ENCODE results near the gene IGSF3. TPM values are rescaled to one million over a fixed set of nuclear protein-coding genes. Genes with fewer than 3 reads are reported as not detected.
"Not testable (repeated sequence)": the region's sequence is repeated elsewhere in the genome, so short reads cannot be mapped to it uniquely, and the experiment has no call there.

Gene IGSF3
- total RNA-seq, 1 experiment from 2014 or later = 31.0 TPM

GRCh38 chr1:116579259-116579875 lies 88.2 kb downstream of the IGSF3 start:
- DNase-seq (ENCODE audit: low spot score) = no peak

- no peak for DNase-seq (ENCODE audit: low spot score)
These were observed 89.0 kb downstream of the IGSF3 start for GRCh38 chr1:116578581-116578980.

GRCh38 chr1:116577759-116578314 lies 89.7 kb downstream of the IGSF3 start:
- no peak for DNase-seq (ENCODE audit: low spot score)

- peak; percentile 82 for DNase-seq (ENCODE audit: low spot score)
These were observed 92.8 kb downstream of the IGSF3 start for GRCh38 chr1:116574581-116575291.

- DNase-seq (ENCODE audit: low spot score) = no peak
These were observed 94.0 kb downstream of the IGSF3 start for GRCh38 chr1:116573431-116574095.

GRCh38 chr1:116572771-116573430 lies 94.6 kb downstream of the IGSF3 start:
- DNase-seq (ENCODE audit: low spot score) = no peak

GRCh38 chr1:116572099-116572498 lies 95.4 kb downstream of the IGSF3 start:
- DNase-seq (ENCODE audit: low spot score) = no peak

- DNase-seq (ENCODE audit: low spot score) = no peak
These were observed 96.2 kb downstream of the IGSF3 start for GRCh38 chr1:116571215-116571919.

GRCh38 chr1:116570358-116571214 lies 96.9 kb downstream of the IGSF3 start, which contains the start of gene CD58:
CD58 (minus strand) TSS chr1:116571026; CDS start chr1:116570972, 54 bp downstream.
- peak; percentile 90 for DNase-seq (ENCODE audit: low spot score)

GRCh38 chr1:116569776-116570357 lies 97.7 kb downstream of the IGSF3 start:
- DNase-seq (ENCODE audit: low spot score) = peak; percentile 61

GRCh38 chr1:116569381-116569670 lies 98.2 kb downstream of the IGSF3 start:
- no peak for DNase-seq (ENCODE audit: low spot score)

- DNase-seq (ENCODE audit: low spot score) = no peak
These were observed 98.7 kb downstream of the IGSF3 start for GRCh38 chr1:116568662-116569380.

- DNase-seq (ENCODE audit: low spot score) = no peak
These were observed 99.5 kb downstream of the IGSF3 start for GRCh38 chr1:116567790-116568661.

GRCh38 chr1:116565222-116565621 lies 102.3 kb downstream of the IGSF3 start:
- no peak for DNase-seq (ENCODE audit: low spot score)

GRCh38 chr1:116564426-116564825 lies 103.1 kb downstream of the IGSF3 start:
- no peak for DNase-seq (ENCODE audit: low spot score)

GRCh38 chr1:116562465-116562864 lies 105.1 kb downstream of the IGSF3 start:
- DNase-seq (ENCODE audit: low spot score) = not testable (repeated sequence)

GRCh38 chr1:116561563-116561962 lies 106.0 kb downstream of the IGSF3 start:
- DNase-seq (ENCODE audit: low spot score) = no peak

All from HT-29 (cell line).